HG03439 (cell line): Measurements from ENCODE around the gene PRAMEF1.
"Not testable (repeated sequence)": the region's sequence is repeated elsewhere in the genome, so short reads cannot be mapped to it uniquely, and the experiment has no call there.

Experiments used
- ATAC-seq: cut with Tn5 transposase; IDR thresholded peaks from one replicate; pipeline ENCODE4 v1.9.1; 2021; ENCODE audit warnings: mild to moderate bottlenecking, moderate library complexity; ENCODE audit not compliant: unreplicated experiment

PRAMEF1 gene

GRCh38 chr1:12775443-12775842, 15.8 kb upstream of the PRAMEF1 start:
- ATAC-seq, result no peak

- no peak for ATAC-seq
These were observed 14.2 kb upstream of the PRAMEF1 start for GRCh38 chr1:12776801-12777557.

GRCh38 chr1:12778061-12778460, 13.1 kb upstream of the PRAMEF1 start:
- ATAC-seq, result no peak

- no peak for ATAC-seq
These were observed 12.3 kb upstream of the PRAMEF1 start for GRCh38 chr1:12778907-12779306.

GRCh38 chr1:12781488-12781887, 9.7 kb upstream of the PRAMEF1 start:
- not testable (repeated sequence) for ATAC-seq

GRCh38 chr1:12783783-12784182, 7.4 kb upstream of the PRAMEF1 start:
- not testable (repeated sequence) for ATAC-seq

GRCh38 chr1:12784729-12785128, 6.5 kb upstream of the PRAMEF1 start:
- not testable (repeated sequence) for ATAC-seq

GRCh38 chr1:12798911-12799310, 7.7 kb downstream of the PRAMEF1 start:
- ATAC-seq, result no peak

- no peak for ATAC-seq
These were observed 8.5 kb downstream of the PRAMEF1 start for GRCh38 chr1:12799730-12800129.

GRCh38 chr1:12809933-12810332, 18.7 kb downstream of the PRAMEF1 start:
- ATAC-seq, result no peak

GRCh38 chr1:12810691-12811408, 19.7 kb downstream of the PRAMEF1 start:
- no peak for ATAC-seq

- ATAC-seq, result no peak
These were observed 20.2 kb downstream of the PRAMEF1 start for GRCh38 chr1:12811409-12811784.

GRCh38 chr1:12819061-12819460, 27.9 kb downstream of the PRAMEF1 start:
- ATAC-seq, result not testable (repeated sequence)

GRCh38 chr1:12831310-12831709, 40.1 kb downstream of the PRAMEF1 start, which contains the start of gene PRAMEF11:
PRAMEF11 (minus strand) TSS chr1:12831410; CDS start chr1:12828789, 2,621 bp downstream.
- not testable (repeated sequence) for ATAC-seq

- not testable (repeated sequence) for ATAC-seq
These were observed 42.1 kb downstream of the PRAMEF1 start for GRCh38 chr1:12833251-12833650.
